ENCODE measurements around the gene TRANK1. TPM values are rescaled to one million over a fixed set of nuclear protein-coding genes. Genes with fewer than 3 reads are reported as not detected.

TRANK1 gene
- total and polyA plus RNA-seq, 5 donors from 2014 or later = 24.6 to 139 (median 29.1) TPM

DNA sequence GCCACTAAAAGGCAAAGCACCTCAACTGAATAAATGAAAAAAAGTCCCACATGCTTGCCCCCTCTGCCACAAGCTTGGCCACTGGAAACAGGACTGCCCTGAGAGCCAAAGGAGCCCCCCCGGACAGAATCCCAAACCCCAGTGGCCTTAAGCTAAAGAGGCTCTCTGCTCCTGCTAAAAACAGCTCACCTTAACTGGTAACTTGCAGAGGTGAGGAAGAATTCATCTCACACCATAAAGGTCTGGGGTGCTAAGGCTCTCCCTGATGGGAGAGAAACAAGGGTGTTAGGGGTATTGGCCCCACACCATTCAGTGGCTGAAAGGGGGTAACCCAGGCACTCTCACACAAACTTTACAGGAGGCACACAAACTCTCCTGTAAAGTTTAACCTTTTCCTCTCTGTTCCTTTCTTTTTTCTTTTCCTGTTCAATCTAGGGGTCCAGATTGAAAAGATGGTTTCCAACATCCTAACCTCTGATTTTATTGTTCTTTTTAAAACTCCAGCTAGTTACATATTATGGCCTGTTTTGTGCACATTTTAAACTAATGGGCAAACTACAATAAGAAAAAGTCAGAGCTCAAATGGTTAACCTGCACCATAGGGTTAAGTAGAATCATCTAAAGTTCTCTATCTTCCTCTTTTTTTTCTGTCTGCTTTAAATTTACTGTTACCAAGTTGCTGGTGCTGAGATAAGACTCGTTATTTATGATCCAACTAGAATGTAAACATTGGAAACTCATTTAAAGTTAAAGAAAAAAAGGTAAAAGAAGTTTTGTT, 19.9 kb downstream of the TRANK1 start:
- no peaks in the 10 kb centered on the region for H3K4me1 ChIP-seq (ENCODE audit: control insufficient read depth, insufficient read depth, low read length, poor library complexity, severe bottlenecking)
- H3K27me3 Mint-ChIP-seq = no peaks in the 10 kb centered on the region
- no peaks in the 10 kb centered on the region for H3K27me3 ChIP-seq (ENCODE audit: control insufficient read depth, insufficient read depth, low read length)
- peaks cover 8 to 14% of the 10 kb centered on the region in 2 experiments for H3K9me3 ChIP-seq (ENCODE audit: control insufficient read depth in 2 of 2, low read length in 2 of 2)
- H3K27ac ChIP-seq (ENCODE audit: insufficient read depth, low read length, poor library complexity, severe bottlenecking) = no peak overlapping the region
- ATAC-seq (ENCODE audit: low read depth in 2 of 2) (no peak), DNase-seq (no peak)
- H3K4me3 ChIP-seq (ENCODE audit: low read depth, low read length) = no peak overlapping the region
- H3K4me1 Mint-ChIP-seq = peaks cover 4 to 11% (median 5%) of the 10 kb centered on the region in 4 donors
- peaks cover 18% of the 10 kb centered on the region for H3K36me3 Mint-ChIP-seq
- H3K36me3 ChIP-seq (ENCODE audit: control insufficient read depth, insufficient read depth, low read length) = no peaks in the 10 kb centered on the region
- H3K9me3 Mint-ChIP-seq = peaks cover 2 to 13% (median 7%) of the 10 kb centered on the region in 7 donors
- no peak overlapping the region for H3K27ac Mint-ChIP-seq
- no peak overlapping the region for H3K4me3 Mint-ChIP-seq

DNA sequence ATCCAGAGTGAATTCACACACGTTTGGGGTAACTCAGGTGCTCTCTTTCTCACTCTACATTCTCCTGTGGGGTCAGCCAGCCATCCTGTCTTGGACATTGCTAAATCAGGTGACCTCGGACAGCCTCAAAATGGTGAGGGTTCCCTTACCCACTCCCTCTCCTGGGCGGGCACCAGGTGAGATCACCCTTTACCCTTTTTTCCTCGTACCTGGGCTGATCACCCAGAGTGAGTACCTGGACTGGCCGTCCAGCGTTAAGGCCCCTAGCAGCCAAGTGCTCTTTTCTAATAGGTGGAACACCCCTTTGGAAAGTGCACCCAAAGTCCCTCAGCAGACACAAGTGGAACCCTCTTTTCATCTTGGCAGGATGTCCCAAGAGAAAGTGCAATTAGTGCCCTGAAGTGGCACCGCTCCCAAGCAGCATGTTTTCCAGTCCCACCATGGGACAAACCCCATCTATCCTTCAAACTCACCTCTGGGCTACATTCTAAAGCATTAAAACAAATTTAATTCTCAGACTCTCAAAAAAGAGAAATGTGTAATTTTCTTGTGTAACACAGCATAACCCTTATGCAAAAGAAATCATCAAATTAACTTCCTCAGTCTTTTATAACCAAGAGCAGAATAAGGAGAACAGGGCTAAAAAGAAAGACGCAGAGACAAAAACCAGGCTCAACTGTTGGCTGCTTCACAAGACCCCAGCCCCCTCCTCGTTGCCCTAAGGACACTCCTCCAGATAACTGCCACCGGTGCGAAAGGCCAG, 20.7 kb downstream of the TRANK1 start:
- Mint-ChIP-seq H3K27ac (peak overlapping the region in 1 of 3 donors; percentile 59), H3K4me3 (no peak overlapping the region), H3K36me3 (peaks cover 14% of the 10 kb centered on the region), H3K9me3 (peaks cover 0 to 13% (median 7%) of the 10 kb centered on the region in 7 donors), H3K4me1 (peaks cover 4 to 11% (median 8%) of the 10 kb centered on the region in 4 donors), H3K27me3 (no peaks in the 10 kb centered on the region)
- H3K27ac ChIP-seq (ENCODE audit: insufficient read depth, low read length, poor library complexity, severe bottlenecking) = no peak overlapping the region
- no peak for DNase-seq
- H3K27me3 ChIP-seq (ENCODE audit: control insufficient read depth, insufficient read depth, low read length) = no peaks in the 10 kb centered on the region
- no peaks in the 10 kb centered on the region for H3K36me3 ChIP-seq (ENCODE audit: control insufficient read depth, insufficient read depth, low read length)
- ATAC-seq (ENCODE audit: low read depth in 2 of 2) = no peak
- peaks cover 8 to 14% of the 10 kb centered on the region in 2 experiments for H3K9me3 ChIP-seq (ENCODE audit: control insufficient read depth in 2 of 2, low read length in 2 of 2)
- no peak overlapping the region for H3K4me3 ChIP-seq (ENCODE audit: low read depth, low read length)
- H3K4me1 ChIP-seq (ENCODE audit: control insufficient read depth, insufficient read depth, low read length, poor library complexity, severe bottlenecking) = no peaks in the 10 kb centered on the region

DNA sequence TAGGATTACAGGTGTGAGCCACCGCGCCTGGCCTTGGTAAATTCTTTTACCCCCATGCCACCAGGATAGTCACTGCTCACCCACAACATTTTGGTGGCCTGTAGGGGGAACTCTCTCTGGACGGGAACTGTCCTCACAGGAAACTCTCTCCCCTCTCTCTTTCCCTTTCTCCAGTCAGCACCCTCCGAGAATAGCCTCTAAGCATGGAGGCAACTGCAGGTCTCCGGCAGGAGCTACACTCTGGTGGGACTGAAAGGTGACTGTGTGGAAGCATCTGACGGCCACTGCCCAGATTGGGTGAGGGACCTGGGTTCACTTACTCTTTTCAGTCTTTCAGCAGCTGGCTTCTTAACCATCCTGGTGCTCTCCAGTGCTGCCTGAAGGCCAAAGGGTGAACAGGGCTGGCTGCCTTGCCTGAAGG, 21.3 kb downstream of the TRANK1 start:
- Mint-ChIP-seq H3K27me3 (no peaks in the 10 kb centered on the region), H3K9me3 (peaks cover 0 to 13% (median 7%) of the 10 kb centered on the region in 7 donors), H3K27ac (no peak overlapping the region), H3K4me3 (no peak overlapping the region), H3K4me1 (peaks cover 6 to 12% (median 10%) of the 10 kb centered on the region in 4 donors), H3K36me3 (peaks cover 14% of the 10 kb centered on the region)
- no peak overlapping the region for H3K27ac ChIP-seq (ENCODE audit: insufficient read depth, low read length, poor library complexity, severe bottlenecking)
- DNase-seq = no peak
- H3K9me3 ChIP-seq (ENCODE audit: control insufficient read depth in 2 of 2, low read length in 2 of 2) = peaks cover 8 to 14% of the 10 kb centered on the region in 2 experiments
- H3K36me3 ChIP-seq (ENCODE audit: control insufficient read depth, insufficient read depth, low read length) = no peaks in the 10 kb centered on the region
- no peak overlapping the region for H3K4me3 ChIP-seq (ENCODE audit: low read depth, low read length)
- H3K27me3 ChIP-seq (ENCODE audit: control insufficient read depth, insufficient read depth, low read length) = no peaks in the 10 kb centered on the region
- ATAC-seq (ENCODE audit: low read depth in 2 of 2) = no peak
- H3K4me1 ChIP-seq (ENCODE audit: control insufficient read depth, insufficient read depth, low read length, poor library complexity, severe bottlenecking) = no peaks in the 10 kb centered on the region

DNA sequence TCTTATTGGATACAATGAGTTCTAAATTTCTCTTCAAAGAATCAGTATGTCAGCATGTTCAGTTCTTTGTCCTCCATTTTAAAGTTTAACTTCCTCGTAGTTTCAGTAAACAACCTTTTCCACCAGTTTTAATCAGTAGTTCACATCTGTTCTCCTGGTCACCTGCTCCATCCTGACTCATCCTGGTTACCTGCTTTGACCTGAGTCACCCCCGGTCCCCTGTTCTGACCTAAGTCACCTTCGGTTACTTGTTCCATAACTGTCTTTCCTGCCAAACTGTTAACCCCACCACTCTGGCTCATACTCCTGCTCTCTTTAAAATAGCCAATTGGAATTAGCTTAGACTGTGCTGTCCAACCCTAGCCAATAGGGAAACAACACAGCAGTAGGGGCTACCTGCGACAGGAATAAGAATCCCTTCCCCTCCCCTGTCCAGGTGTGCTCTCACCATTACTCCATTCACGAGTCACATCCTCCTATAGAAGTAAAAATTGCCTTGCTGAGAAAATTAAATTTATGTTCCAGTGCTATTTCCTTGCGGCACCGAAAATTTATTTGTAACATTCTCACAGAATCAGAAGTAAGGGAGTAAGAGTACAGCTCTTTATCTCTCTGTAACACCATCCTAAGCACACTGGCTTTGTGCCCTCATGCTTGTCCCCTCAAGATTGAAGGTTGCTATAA, 23.8 kb downstream of the TRANK1 start:
- Histone ChIP-seq H3K4me1 (ENCODE audit: control insufficient read depth, insufficient read depth, low read length, poor library complexity, severe bottlenecking) (peaks cover 8% of the 10 kb centered on the region), H3K36me3 (ENCODE audit: control insufficient read depth, insufficient read depth, low read length) (no peaks in the 10 kb centered on the region), H3K27ac (ENCODE audit: insufficient read depth, low read length, poor library complexity, severe bottlenecking) (no peak overlapping the region), H3K4me3 (ENCODE audit: low read depth, low read length) (no peak overlapping the region), H3K9me3 (ENCODE audit: control insufficient read depth in 2 of 2, low read length in 2 of 2) (peaks cover 8 to 14% of the 10 kb centered on the region in 2 experiments), H3K27me3 (ENCODE audit: control insufficient read depth, insufficient read depth, low read length) (no peaks in the 10 kb centered on the region)
- H3K27me3 Mint-ChIP-seq = no peaks in the 10 kb centered on the region
- ATAC-seq (ENCODE audit: low read depth in 2 of 2) (no peak), DNase-seq (no peak)
- H3K4me1 Mint-ChIP-seq = peaks cover 19 to 23% (median 21%) of the 10 kb centered on the region in 4 donors
- H3K9me3 Mint-ChIP-seq = peaks cover 0 to 13% (median 9%) of the 10 kb centered on the region in 7 donors
- H3K4me3 Mint-ChIP-seq = no peak overlapping the region
- H3K36me3 Mint-ChIP-seq = peaks cover 10% of the 10 kb centered on the region
- no peak overlapping the region for H3K27ac Mint-ChIP-seq

DNA sequence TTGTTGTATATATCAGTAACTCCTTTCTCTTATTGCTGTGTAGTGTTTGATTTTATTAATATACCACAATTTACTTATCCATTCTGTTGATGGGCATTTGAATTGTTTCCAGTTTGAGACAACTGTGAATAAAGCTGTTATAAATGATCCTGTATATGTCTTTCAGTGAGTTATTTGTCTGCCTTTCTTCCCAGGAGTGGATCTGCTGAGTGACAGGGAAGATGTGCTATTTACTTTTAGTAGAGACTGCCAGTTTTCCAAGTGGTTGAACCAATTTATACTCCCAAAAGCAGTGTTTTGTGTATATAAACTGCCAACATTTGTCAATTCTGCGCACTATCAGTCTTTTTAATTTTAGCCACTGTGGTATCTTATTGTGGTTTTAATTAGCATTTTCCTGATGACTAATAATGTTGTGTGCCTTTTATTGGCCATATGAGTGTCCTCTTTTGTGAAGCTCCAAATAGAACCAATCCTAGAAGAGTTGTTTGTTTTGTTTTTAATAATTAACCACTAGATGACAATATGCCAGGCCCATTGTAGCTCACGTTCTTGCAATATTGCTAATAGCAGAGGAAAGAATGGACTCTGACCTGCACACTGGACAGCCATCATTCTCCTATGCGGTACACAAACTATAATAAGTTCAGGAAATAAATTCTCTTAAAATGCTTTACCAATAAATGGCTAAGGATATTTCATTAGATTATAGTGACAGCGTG, 25.3 kb downstream of the TRANK1 start:
- no peak overlapping the region for H3K27ac Mint-ChIP-seq
- Histone ChIP-seq H3K9me3 (ENCODE audit: control insufficient read depth in 2 of 2, low read length in 2 of 2) (peaks cover 8 to 14% of the 10 kb centered on the region in 2 experiments), H3K27ac (ENCODE audit: insufficient read depth, low read length, poor library complexity, severe bottlenecking) (no peak overlapping the region), H3K36me3 (ENCODE audit: control insufficient read depth, insufficient read depth, low read length) (no peaks in the 10 kb centered on the region), H3K27me3 (ENCODE audit: control insufficient read depth, insufficient read depth, low read length) (no peaks in the 10 kb centered on the region), H3K4me3 (ENCODE audit: low read depth, low read length) (no peak overlapping the region), H3K4me1 (ENCODE audit: control insufficient read depth, insufficient read depth, low read length, poor library complexity, severe bottlenecking) (peaks cover 8% of the 10 kb centered on the region)
- H3K4me1 Mint-ChIP-seq = peaks cover 21 to 23% (median 21%) of the 10 kb centered on the region in 4 donors
- DNase-seq (no peak), ATAC-seq (ENCODE audit: low read depth in 2 of 2) (no peak)
- H3K9me3 Mint-ChIP-seq = peaks cover 0 to 13% (median 9%) of the 10 kb centered on the region in 7 donors
- H3K4me3 Mint-ChIP-seq = peak overlapping the region in 2 of 4 donors; percentile 14 to 38
- H3K27me3 Mint-ChIP-seq = no peaks in the 10 kb centered on the region
- H3K36me3 Mint-ChIP-seq = peaks cover 10% of the 10 kb centered on the region

DNA sequence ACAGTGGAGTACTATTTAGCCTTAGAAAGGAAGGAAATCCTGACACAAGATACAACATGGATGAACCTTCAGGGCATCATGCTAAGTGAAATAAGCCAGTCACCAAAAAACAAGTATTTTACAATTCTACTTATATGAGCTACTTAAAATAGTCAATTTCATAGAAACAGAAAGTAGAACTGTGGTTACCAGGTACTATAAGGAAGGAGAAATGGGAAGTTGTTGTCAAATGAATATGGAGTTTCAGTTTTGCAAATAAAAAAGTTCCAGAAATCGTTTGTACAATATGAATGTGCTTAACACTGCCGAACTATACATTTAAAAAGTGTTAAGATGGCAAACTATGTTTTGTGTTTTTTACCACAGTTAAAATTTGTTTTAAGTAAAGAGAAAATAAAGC, 26.8 kb downstream of the TRANK1 start:
- Histone ChIP-seq H3K9me3 (ENCODE audit: control insufficient read depth in 2 of 2, low read length in 2 of 2) (peaks cover 8 to 14% of the 10 kb centered on the region in 2 experiments), H3K4me3 (ENCODE audit: low read depth, low read length) (peak overlapping the region; percentile 21), H3K4me1 (ENCODE audit: control insufficient read depth, insufficient read depth, low read length, poor library complexity, severe bottlenecking) (peaks cover 9% of the 10 kb centered on the region), H3K36me3 (ENCODE audit: control insufficient read depth, insufficient read depth, low read length) (no peaks in the 10 kb centered on the region), H3K27me3 (ENCODE audit: control insufficient read depth, insufficient read depth, low read length) (no peaks in the 10 kb centered on the region), H3K27ac (ENCODE audit: insufficient read depth, low read length, poor library complexity, severe bottlenecking) (no peak overlapping the region)
- DNase-seq (peak in 1 of 3 donors; percentile 26), ATAC-seq (ENCODE audit: low read depth in 2 of 2) (no peak)
- H3K9me3 Mint-ChIP-seq = peaks cover 0 to 12% (median 9%) of the 10 kb centered on the region in 7 donors
- H3K27me3 Mint-ChIP-seq = no peaks in the 10 kb centered on the region
- H3K36me3 Mint-ChIP-seq = peaks cover 10% of the 10 kb centered on the region
- peak overlapping the region in 2 of 4 donors; percentile 35 to 39 for H3K4me3 Mint-ChIP-seq
- H3K27ac Mint-ChIP-seq = peak overlapping the region; percentile 12 to 55 (median 22)
- H3K4me1 Mint-ChIP-seq = peaks cover 22 to 28% (median 24%) of the 10 kb centered on the region in 4 donors
